ENCODE measurements around the gene HMCN1. TPM values are rescaled to one million over a fixed set of nuclear protein-coding genes. Genes with fewer than 3 reads are reported as not detected.

The HMCN1 gene
- total and polyA plus RNA-seq, 8 donors: 0.12 to 15.1 (median 0.86) TPM

GRCh38 chr1:185987611-185988321, 253.6 kb downstream of the HMCN1 start:
- intact Hi-C loops (cut with DNase I; ENCODE audit: low total_unique reads): no loop called here
- Histone ChIP-seq H3K27ac (no peak overlapping the region), H3K27me3 (no peaks in the 10 kb centered on the region), H3K36me3 (no peaks in the 10 kb centered on the region), H3K4me1 (no peaks in the 10 kb centered on the region), H3K4me3 (no peak overlapping the region), H3K9me3 (no peaks in the 10 kb centered on the region)
- no peak for TF ChIP-seq POLR2AphosphoS5 (IDR thresholded peaks at IDR 0.05)
- no peak for TF ChIP-seq EP300 (IDR thresholded peaks at IDR 0.05)
- no peak for TF ChIP-seq POLR2A (IDR thresholded peaks at IDR 0.05)
- no peak for TF ChIP-seq CTCF (IDR thresholded peaks at IDR 0.05)
- 75 to 80% (median 80%) methylated on average over 7 of the region's 7 CpGs for WGBS, 5 donors
- no peak for DNase-seq

- DNase-seq: no peak
- Histone ChIP-seq H3K27ac (no peak overlapping the region), H3K36me3 (no peaks in the 10 kb centered on the region), H3K4me1 (no peaks in the 10 kb centered on the region), H3K27me3 (no peaks in the 10 kb centered on the region), H3K9me3 (no peaks in the 10 kb centered on the region), H3K4me3 (no peak overlapping the region)
- TF ChIP-seq POLR2AphosphoS5 (IDR thresholded peaks at IDR 0.05): no peak
- TF ChIP-seq EP300 (IDR thresholded peaks at IDR 0.05): no peak
- no peak for TF ChIP-seq CTCF (IDR thresholded peaks at IDR 0.05)
- TF ChIP-seq POLR2A (IDR thresholded peaks at IDR 0.05): no peak
- intact Hi-C loops (cut with DNase I; ENCODE audit: low total_unique reads): no loop called here
Measured at GRCh38 chr1:185990565-185990964, 256.4 kb downstream of the HMCN1 start.

- Histone ChIP-seq H3K27me3 (no peaks in the 10 kb centered on the region), H3K27ac (no peak overlapping the region), H3K36me3 (no peaks in the 10 kb centered on the region), H3K4me3 (no peak overlapping the region), H3K9me3 (no peaks in the 10 kb centered on the region), H3K4me1 (no peaks in the 10 kb centered on the region)
- 81 to 88% (median 88%) methylated on average over 2 of the region's 2 CpGs for WGBS, 5 donors
- intact Hi-C loops (cut with DNase I; ENCODE audit: low total_unique reads): no loop called here
- TF ChIP-seq POLR2A (IDR thresholded peaks at IDR 0.05) (no peak), POLR2AphosphoS5 (IDR thresholded peaks at IDR 0.05) (no peak), CTCF (IDR thresholded peaks at IDR 0.05) (no peak), EP300 (IDR thresholded peaks at IDR 0.05) (no peak)
- DNase-seq: no peak
Measured at GRCh38 chr1:185991266-185991665, 257.1 kb downstream of the HMCN1 start.

- WGBS, 5 donors: 71 to 90% (median 79%) methylated on average over 2 of the region's 2 CpGs
Measured at GRCh38 chr1:185996211-185996610, 262.0 kb downstream of the HMCN1 start.

GRCh38 chr1:185998391-185998790, 264.2 kb downstream of the HMCN1 start:
- no peak for DNase-seq
- H3K27me3 ChIP-seq: no peaks in the 10 kb centered on the region
- WGBS, 5 donors: 71 to 88% (median 80%) methylated on average over 2 of the region's 2 CpGs
- TF ChIP-seq POLR2A (IDR thresholded peaks at IDR 0.05): no peak
- TF ChIP-seq POLR2AphosphoS5 (IDR thresholded peaks at IDR 0.05): no peak
- TF ChIP-seq EP300 (IDR thresholded peaks at IDR 0.05): no peak
- no peak for TF ChIP-seq CTCF (IDR thresholded peaks at IDR 0.05)
- no peaks in the 10 kb centered on the region for H3K4me1 ChIP-seq
- intact Hi-C loops (cut with DNase I; ENCODE audit: low total_unique reads): no loop called here
- H3K27ac ChIP-seq: no peak overlapping the region
- no peaks in the 10 kb centered on the region for H3K36me3 ChIP-seq
- H3K4me3 ChIP-seq: no peak overlapping the region
- no peaks in the 10 kb centered on the region for H3K9me3 ChIP-seq

More at GRCh38 chr1:185996211-185996610, 262.0 kb downstream of the HMCN1 start:
- intact Hi-C loops (cut with DNase I; ENCODE audit: low total_unique reads): no loop called here
- Histone ChIP-seq H3K27ac (no peak overlapping the region), H3K36me3 (no peaks in the 10 kb centered on the region), H3K27me3 (no peaks in the 10 kb centered on the region), H3K9me3 (no peaks in the 10 kb centered on the region), H3K4me1 (no peaks in the 10 kb centered on the region), H3K4me3 (no peak overlapping the region)
- DNase-seq: no peak
- TF ChIP-seq POLR2AphosphoS5 (IDR thresholded peaks at IDR 0.05): no peak
- no peak for TF ChIP-seq EP300 (IDR thresholded peaks at IDR 0.05)

Measured in stomach (tissue), 9 donors.